Measurements from ENCODE around the gene ABCB8. TPM values are rescaled to one million over a fixed set of nuclear protein-coding genes. Genes with fewer than 3 reads are reported as not detected.
"Not testable (repeated sequence)": the region's sequence is repeated elsewhere in the genome, so short reads cannot be mapped to it uniquely, and the experiment has no call there.

ABCB8 gene
- total and polyA plus RNA-seq, 2 of the 4 experiments (the other 2 are of a cell fraction): 16.3 to 26.8 TPM

DNA sequence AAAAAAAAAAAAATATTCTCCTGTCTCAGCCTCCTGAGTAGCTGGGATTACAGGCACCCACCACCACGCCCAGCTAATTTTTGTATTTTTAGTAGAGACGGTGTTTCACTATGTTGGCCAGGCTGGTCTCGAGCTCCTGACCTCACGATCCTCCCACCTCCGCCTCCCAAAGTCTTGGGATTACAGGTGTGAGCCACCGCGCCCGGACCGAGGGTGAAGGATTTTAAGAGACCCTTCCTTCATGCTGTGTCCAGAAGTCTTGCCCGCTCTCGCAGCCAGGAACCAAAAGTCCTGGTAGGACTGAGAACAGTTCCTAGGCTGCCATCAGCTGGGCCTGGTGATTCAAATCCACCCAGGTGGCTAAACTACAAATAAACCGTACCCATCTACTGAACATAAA is 16.6 kb upstream of the ABCB8 start:
- in situ Hi-C loops (cut with MboI; ENCODE audit: low sequenced_read_pairs); H3K23ac ChIP-seq (ENCODE audit: low read depth, low read length); H3K4me3 ChIP-seq (ENCODE audit: insufficient read depth, low read depth, low read length); H2BK5ac ChIP-seq (ENCODE audit: low read depth, low read length, poor library complexity, severe bottlenecking); H3K18ac ChIP-seq (ENCODE audit: low read depth, low read length); H3K9me3 ChIP-seq (ENCODE audit: control insufficient read depth, insufficient read depth, low read length); H3K4me2 ChIP-seq (ENCODE audit: low read depth, low read length); H3K9me1 ChIP-seq (ENCODE audit: insufficient read depth, low read length); ATAC-seq (ENCODE audit: low read depth); H2AK5ac ChIP-seq (ENCODE audit: low read depth, low read length); H4K5ac ChIP-seq (ENCODE audit: low read depth, low read length); H4K20me1 ChIP-seq (ENCODE audit: insufficient read depth, low read length); H3K79me1 ChIP-seq (ENCODE audit: low read depth in 1 of 2, low read length in 2 of 2); H2BK20ac ChIP-seq (ENCODE audit: low read depth, low read length); BruUV-seq (replicated peaks); POLR2A ChIA-PET (ENCODE audit: unreplicated experiment); DNase-seq; H3K4me1 ChIP-seq (ENCODE audit: control insufficient read depth, insufficient read depth, low read length); H2BK15ac ChIP-seq (ENCODE audit: low read depth, low read length); H2AFZ ChIP-seq (replicated peaks; ENCODE audit: low read length, poor library complexity); dilution Hi-C loops (cut with HindIII; ENCODE audit: low sequenced_read_pairs, unreplicated experiment); H4K8ac ChIP-seq (ENCODE audit: low read depth in 2 of 2, low read length in 2 of 2); H3K27ac ChIP-seq (ENCODE audit: insufficient read depth, low read length); H3K9ac ChIP-seq (ENCODE audit: low read depth, low read length); H2AK9ac ChIP-seq (replicated peaks; ENCODE audit: low read depth, low read length, poor library complexity); H2BK120ac ChIP-seq (ENCODE audit: low read depth, low read length); H3K56ac ChIP-seq (ENCODE audit: extremely low read depth, insufficient read depth, low read length); H3K4ac ChIP-seq (ENCODE audit: low read depth, low read length); H3K36me3 ChIP-seq (ENCODE audit: control insufficient read depth, insufficient read depth, low read length); H3K14ac ChIP-seq (replicated peaks; ENCODE audit: low read depth, low read length); H4K91ac ChIP-seq (ENCODE audit: insufficient read depth, low read depth, low read length): not testable (repeated sequence)
- peaks cover 14% of the 10 kb centered on the region; the same call in 1 of the 2 replicates for H3K27me3 ChIP-seq (ENCODE audit: control insufficient read depth, insufficient read depth, low read length)
- WGBS, 2 experiments (ENCODE audit: extremely low coverage in 2 of 2, insufficient read length in 1 of 2): 67% methylated on average over 3 of the region's 12 CpGs; no CpG with 5 or more reads in 1 of the 2 experiments
- intact Hi-C loops (cut with micrococcal nuclease): loop anchor here (5.0 kb wide), 1 partner anchor 101 kb away; no protein-coding TSS in a partner anchor
- CTCF ChIA-PET: interaction anchor here (0.6 to 1.1 kb wide), 2 partner anchors 17 to 242 kb away, joined by 3 read pairs; partner anchors contain the start of gene ABCB8
